Ovary (tissue), 3 donors: ENCODE data around the gene EIF2B2.

Experiments
- CTCF ChIP-seq, 3 donors: fragments of 450-650 bp in 2 of 3; fragments of 200-600 bp in 1 of 3; IDR thresholded peaks; one replicate each; pipeline versions ENCODE4 v1.5.1 to v1.8.0; 2016 to 2022; ENCODE audit warnings: antibody characterized with exemption in 3 of 3, mild to moderate bottlenecking in 1 of 3
- EP300 ChIP-seq: sonication (generic); formaldehyde crosslinking; IDR thresholded peaks from one replicate; pipeline ENCODE4 v1.6.1; 2017; ENCODE audit warnings: antibody characterized with exemption
- POLR2A ChIP-seq: fragments of 450-650 bp; IDR thresholded peaks from one replicate; pipeline ENCODE4 v1.6.1; 2017; ENCODE audit warnings: antibody characterized with exemption, mild to moderate bottlenecking, moderate library complexity
- donor health status: DM: no; HTN: no; CAD: no.

- TF ChIP-seq CTCF (IDR thresholded peaks at IDR 0.05) (no peak), POLR2A (no peak), EP300 (no peak)
These were observed 46.8 kb upstream of the EIF2B2 start for GRCh38 chr14:74956027-74956279.
